Measurements from ENCODE around the gene GZF1.

Gene GZF1

GRCh38 chr20:23409800-23410199 lies 47.8 kb downstream of the GZF1 start:
- DNase-seq (ENCODE audit: low read depth): no peak

DNA sequence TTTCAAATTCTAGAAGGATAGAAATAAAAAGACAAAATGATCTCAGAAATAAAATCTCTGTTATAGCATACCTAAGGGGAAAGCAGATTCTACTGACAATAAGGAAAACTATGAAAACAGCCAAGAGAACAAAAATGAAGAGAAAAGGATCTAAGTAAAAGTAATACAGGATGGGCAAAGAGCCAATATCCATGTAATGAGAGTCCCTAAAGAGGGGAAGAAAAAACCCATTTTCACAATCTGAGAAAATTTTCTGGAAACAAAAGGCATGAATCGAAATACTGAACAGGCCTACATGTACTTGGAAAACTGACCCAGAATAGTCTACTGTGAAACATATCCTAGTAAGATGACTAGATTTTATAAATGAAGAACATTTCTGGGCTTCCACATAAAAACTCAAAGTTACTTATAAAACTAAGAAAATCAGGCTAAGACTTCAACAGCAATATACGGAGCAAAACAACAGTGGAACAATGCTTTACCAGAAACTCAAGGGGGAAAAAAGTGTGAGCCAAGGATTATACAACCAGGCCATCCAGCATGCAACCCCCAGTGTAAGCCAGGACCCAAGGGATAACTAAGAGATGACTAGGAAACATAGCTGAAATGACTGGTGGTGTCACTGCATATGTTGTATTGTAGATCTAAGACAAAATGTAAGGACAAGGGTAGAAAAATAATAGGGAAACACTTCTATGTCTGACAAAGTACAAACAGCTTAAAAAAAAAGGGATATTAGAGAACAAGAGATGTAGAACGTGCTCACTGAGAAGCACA lies 49.1 kb downstream of the GZF1 start:
- no peak for DNase-seq (ENCODE audit: low read depth)

- no peak for DNase-seq (ENCODE audit: low read depth)
Measured at GRCh38 chr20:23412026-23412425, 50.0 kb downstream of the GZF1 start.

DNA sequence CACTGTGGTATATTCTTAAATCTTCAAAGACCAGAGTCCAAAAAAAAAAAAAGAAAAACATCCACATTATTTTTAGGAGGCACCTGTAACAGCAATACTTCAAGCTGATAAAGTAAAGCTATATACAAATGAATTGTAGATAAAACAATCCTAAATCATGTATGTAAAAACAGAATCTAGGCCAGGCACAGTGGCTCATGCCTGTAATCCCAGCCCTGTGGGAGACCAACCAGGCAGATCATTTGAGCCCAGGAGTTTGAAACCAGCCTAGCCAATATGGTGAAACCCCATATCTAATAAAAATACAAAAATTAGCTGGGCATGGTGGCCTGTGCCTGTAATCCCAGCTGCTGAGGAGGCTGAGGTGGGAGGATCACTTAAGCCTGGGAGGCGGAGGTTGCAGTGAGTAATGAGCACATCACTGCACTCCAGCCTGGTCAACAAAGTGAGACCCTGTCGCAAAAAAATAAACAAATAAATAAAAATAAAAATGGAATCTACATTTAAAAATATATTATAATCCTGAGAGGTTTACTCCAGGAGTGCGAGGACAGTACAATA lies 52.0 kb downstream of the GZF1 start:
- DNase-seq (ENCODE audit: low read depth): no peak

GRCh38 chr20:23414526-23415188 lies 52.7 kb downstream of the GZF1 start:
- no peak for DNase-seq (ENCODE audit: low read depth)

- no peak for DNase-seq (ENCODE audit: low read depth)
Measured at GRCh38 chr20:23415555-23415954, 53.6 kb downstream of the GZF1 start.

DNA sequence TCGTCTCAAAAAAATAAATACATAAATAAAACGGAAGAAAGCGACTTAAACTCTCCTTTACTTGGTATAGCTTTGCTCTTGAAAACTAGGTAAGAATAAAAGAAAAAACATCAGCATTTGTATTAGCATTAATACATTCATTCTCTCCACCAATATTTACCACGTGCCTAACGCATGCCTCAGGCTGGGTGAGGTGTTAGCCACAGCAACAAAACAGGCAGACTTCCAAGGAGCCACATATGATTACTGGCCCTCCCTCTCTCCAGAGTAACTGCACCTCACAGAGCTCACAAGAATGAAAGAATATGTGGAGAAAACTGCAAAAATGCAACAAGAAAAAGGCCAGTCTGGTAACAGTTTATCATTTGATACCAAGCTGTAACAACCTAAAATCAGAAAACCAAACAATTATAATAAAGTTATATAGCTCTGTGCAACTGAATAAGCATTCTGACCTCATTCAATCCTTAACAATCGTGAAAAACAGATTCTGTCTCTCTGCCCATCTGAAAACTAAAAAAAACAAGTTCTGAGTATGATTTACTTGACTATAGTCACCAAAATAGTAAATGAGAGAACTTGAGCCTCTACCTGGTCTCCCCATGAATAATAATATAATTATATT lies 54.1 kb downstream of the GZF1 start:
- DNase-seq (ENCODE audit: low read depth): no peak

DNA sequence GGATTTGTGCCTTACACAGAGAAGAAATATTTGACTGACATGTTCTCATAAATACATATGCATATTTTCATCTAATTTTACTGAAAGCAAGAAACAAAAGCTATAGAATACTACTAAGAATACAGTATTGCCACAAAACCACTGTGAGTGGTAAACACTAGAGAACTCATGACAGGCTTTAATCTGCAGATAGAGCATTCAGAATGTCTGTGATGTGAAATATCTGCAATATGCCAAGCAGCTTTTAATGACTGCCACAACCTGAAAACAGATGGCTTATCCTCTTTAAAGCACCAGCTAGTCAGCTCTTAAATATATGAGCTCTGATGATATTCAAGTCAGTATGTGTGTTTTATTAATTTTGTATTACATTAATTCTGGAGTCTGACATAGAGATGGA lies 55.9 kb downstream of the GZF1 start:
- DNase-seq (ENCODE audit: low read depth): no peak

DNA sequence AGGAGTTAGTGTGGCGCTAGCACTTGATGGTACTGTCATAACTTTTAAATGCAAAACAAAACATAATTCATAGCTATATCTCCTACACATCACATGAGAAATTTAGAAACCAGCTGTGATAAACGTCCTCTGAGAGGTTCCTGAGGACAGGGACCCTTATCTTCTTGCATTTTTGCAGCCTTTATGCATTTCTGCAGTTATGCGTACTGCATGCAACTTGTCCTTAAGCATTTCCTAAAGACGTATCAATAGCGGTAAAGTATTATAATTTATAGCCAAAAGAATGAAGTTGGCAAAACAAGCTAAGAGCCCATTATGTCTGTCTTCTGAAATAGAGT lies 57.6 kb downstream of the GZF1 start:
- DNase-seq (ENCODE audit: low read depth): no peak

- no peak for DNase-seq (ENCODE audit: low read depth)
Measured at GRCh38 chr20:23419995-23420901, 58.3 kb downstream of the GZF1 start.

- peak; percentile 74 for DNase-seq (ENCODE audit: low read depth)
Measured at GRCh38 chr20:23420943-23421931, 59.3 kb downstream of the GZF1 start, which contains the start of gene NAPB. TSS of gene NAPB (minus strand) at chr20:23421488. CDS start at chr20:23421402, 86 bp downstream.

Measured in CMK (cell line).